ENCODE results near the gene PHLPP1. TPM values are rescaled to one million over a fixed set of nuclear protein-coding genes. Genes with fewer than 3 reads are reported as not detected.
A peak's percentile ranks its signal among the peaks of the same experiment; 100 is the strongest.

Gene PHLPP1
- total and polyA plus RNA-seq, 2 of the 13 experiments (the other 11 are each of a cell fraction or from before 2014, with no cell fraction given), result 9.8 to 18.5 TPM

- TF ChIP-seq THRA (CRISPR knock-in tag; IDR thresholded peaks at IDR 0.05; ENCODE audit: borderline replicate concordance) (peak; percentile 16; the same call in 1 of the 2 replicates), BCL6 (CRISPR knock-in tag; IDR thresholded peaks at IDR 0.05) (0 out of 2 replicates have a peak, but pooled peaks have one; percentile 13), NFIC (IDR thresholded peaks at IDR 0.05; ENCODE audit: low read length) (peak; percentile 76; the same call in 1 of the 2 replicates), SNAPC2 (CRISPR knock-in tag; IDR thresholded peaks at IDR 0.05) (no peak), TGIF2 (CRISPR knock-in tag; IDR thresholded peaks at IDR 0.05) (no peak), HNF4G (IDR thresholded peaks at IDR 0.05; ENCODE audit: borderline replicate concordance, low read depth, low read length) (peak; percentile 95), HNF4G (CRISPR knock-in tag; IDR thresholded peaks at IDR 0.05; ENCODE audit: borderline replicate concordance, low read depth) (no peak; the same call in 1 of the 2 replicates), FOSL1 (CRISPR knock-in tag; IDR thresholded peaks at IDR 0.05; ENCODE audit: borderline replicate concordance) (peak; percentile 95), HNF1A (IDR thresholded peaks at IDR 0.05; ENCODE audit: low read depth) (no peak), HNF1A (CRISPR knock-in tag; IDR thresholded peaks at IDR 0.05; ENCODE audit: borderline replicate concordance) (no peak; the same call in 1 of the 2 replicates), CREM (IDR thresholded peaks at IDR 0.05) (peak; percentile 69), CREM (CRISPR knock-in tag; IDR thresholded peaks at IDR 0.05) (no peak), TEAD3 (CRISPR knock-in tag; optimal IDR thresholded peaks at IDR 0.05; ENCODE audit: borderline replicate concordance) (no peak), MYC (CRISPR knock-in tag; IDR thresholded peaks at IDR 0.05; ENCODE audit: borderline replicate concordance) (no peak), NCOA2 (CRISPR knock-in tag; IDR thresholded peaks at IDR 0.05) (peak; percentile 73), RBFOX2 (IDR thresholded peaks at IDR 0.05; ENCODE audit: low read depth, low read length) (no peak), ZNF549 (CRISPR knock-in tag; IDR thresholded peaks at IDR 0.05) (no peak), PPARG (CRISPR knock-in tag; conservative IDR thresholded peaks at IDR 0.05) (peak; percentile 55), RXRB (CRISPR knock-in tag; IDR thresholded peaks at IDR 0.05; ENCODE audit: borderline replicate concordance) (peak; percentile 46), ZNF160 (CRISPR knock-in tag; IDR thresholded peaks at IDR 0.05) (no peak), FOXA1 (IDR thresholded peaks at IDR 0.05) (no peak), FOXA1 (CRISPR knock-in tag; IDR thresholded peaks at IDR 0.05) (peak; percentile 66), NCOR1 (IDR thresholded peaks at IDR 0.05; ENCODE audit: borderline replicate concordance, low read length) (peak; percentile 85), MBNL3 (CRISPR knock-in tag; conservative IDR thresholded peaks at IDR 0.05) (no peak), DPF2 (CRISPR knock-in tag; IDR thresholded peaks at IDR 0.05; ENCODE audit: borderline replicate concordance, low read depth) (peak; percentile 58), ZNF350 (CRISPR knock-in tag; IDR thresholded peaks at IDR 0.05; ENCODE audit: borderline replicate concordance, low read depth) (no peak), NR2F2 (IDR thresholded peaks at IDR 0.05; ENCODE audit: borderline replicate concordance, low read depth) (0 out of 2 replicates have a peak, but pooled peaks have one; percentile 41), ZNF639 (CRISPR knock-in tag; conservative IDR thresholded peaks at IDR 0.05) (no peak)
These were observed 25.8 kb downstream of the PHLPP1 start (continued) for GRCh38 chr18:62741118-62741566.
